ENCODE data around the gene MRPS31. TPM values are rescaled to one million over a fixed set of nuclear protein-coding genes. Genes with fewer than 3 reads are reported as not detected.

Gene MRPS31
- 12.4 and 15.4 TPM in 2 replicates for total RNA-seq

GRCh38 chr13:40770934-40771618 lies at the start of gene MRPS31:
TSS of gene MRPS31 (minus strand) at chr13:40771190. CDS start at chr13:40771136, 54 bp downstream.

GRCh38 chr13:40789275-40790153 lies 18.5 kb upstream of the MRPS31 start, which contains the start of gene SLC25A15:
TSS of gene SLC25A15 (plus strand) at chr13:40789611. CDS start at chr13:40793227, 3,616 bp downstream.

Other genes starting within 250 kb of the MRPS31 start
- 16.3 and 17.8 TPM in 2 replicates for gene FOXO1, start 104.5 kb downstream of the MRPS31 start, total RNA-seq
- gene SLC25A15, start 18.4 kb upstream of the MRPS31 start, total RNA-seq = 16.1 and 22.0 TPM in 2 replicates
- gene ELF1, start 248.1 kb upstream of the MRPS31 start, total RNA-seq = 45.1 and 47.7 TPM in 2 replicates